GM23248 (cell line): ENCODE measurements around the gene RNASE9.

Experiments used
- EZH2 ChIP-seq: fragments of 200-600 bp; sonication (generic); IDR thresholded peaks from 2 replicates; pipeline ENCODE4 v1.6.1; 2018; ENCODE audit warnings: antibody characterized with exemption, mild to moderate bottlenecking; ENCODE audit not compliant: insufficient read depth, poor library complexity, severe bottlenecking
- EZH2phosphoT487 ChIP-seq: fragments of 200-600 bp; sonication (generic); IDR thresholded peaks from 2 replicates; pipeline ENCODE4 v1.6.1; 2018; ENCODE audit warnings: antibody characterized with exemption, moderate library complexity, mild to moderate bottlenecking, low read depth; ENCODE audit not compliant: insufficient read depth

DNA sequence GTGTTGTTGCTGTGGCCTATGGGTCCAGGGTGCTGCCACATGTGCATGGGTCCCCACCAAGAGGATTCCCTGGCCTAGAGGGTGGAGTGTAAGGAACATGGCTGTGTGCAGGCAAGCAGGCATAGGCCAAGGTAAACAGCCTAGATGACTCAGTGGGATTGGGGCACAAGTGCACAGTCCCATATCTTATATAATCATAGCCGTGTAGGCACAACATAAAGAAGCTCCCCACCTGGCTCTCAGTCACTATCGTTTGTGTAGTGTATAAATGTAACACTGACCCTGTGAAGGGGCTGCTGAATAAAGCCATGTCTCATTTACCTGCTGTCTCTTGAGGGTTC, 46.0 kb upstream of the RNASE9 start:
- TF ChIP-seq EZH2 (no peak), EZH2phosphoT487 (no peak)
